Panc1 (cell line): ENCODE measurements around the gene FHIT.

ENCODE experiments used
- POLR2AphosphoS5 ChIP-seq: IDR thresholded peaks from 2 replicates; pipeline ENCODE4 v1.6.1; 2012; ENCODE audit warnings: mild to moderate bottlenecking, low read depth, low read length, moderate library complexity
- TCF7L2 ChIP-seq: IDR thresholded peaks from 2 replicates; pipeline ENCODE4 v1.6.1; 2011; ENCODE audit warnings: mild to moderate bottlenecking, low read depth, low read length, inconsistent platforms
- TF ChIP-seq, protein P1 (sequence below): fragments of 450-650 bp; IDR thresholded peaks from 2 replicates; pipeline ENCODE4 v1.5.1; 2017; ENCODE audit warnings: mild to moderate bottlenecking

DNA sequence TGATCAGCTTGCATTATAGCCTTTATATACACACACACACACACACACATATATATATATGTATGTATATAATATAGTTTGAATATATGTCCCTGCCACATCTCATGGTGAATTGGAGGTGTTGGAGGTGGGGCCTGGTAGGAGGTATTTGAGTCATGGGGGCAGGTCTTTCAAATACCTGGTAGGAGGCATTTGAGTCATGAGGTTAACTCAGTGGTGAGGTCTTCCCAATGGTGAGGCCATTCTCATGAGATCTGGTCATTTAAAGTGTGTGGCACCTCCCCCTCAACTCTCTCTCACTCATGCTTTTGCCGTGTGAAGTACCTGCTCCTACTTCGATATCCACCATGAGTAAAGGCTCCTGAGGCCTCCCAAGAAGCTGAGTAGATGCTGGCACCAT lies 27.5 kb upstream of the FHIT start:
- TF ChIP-seq, protein P1, sequence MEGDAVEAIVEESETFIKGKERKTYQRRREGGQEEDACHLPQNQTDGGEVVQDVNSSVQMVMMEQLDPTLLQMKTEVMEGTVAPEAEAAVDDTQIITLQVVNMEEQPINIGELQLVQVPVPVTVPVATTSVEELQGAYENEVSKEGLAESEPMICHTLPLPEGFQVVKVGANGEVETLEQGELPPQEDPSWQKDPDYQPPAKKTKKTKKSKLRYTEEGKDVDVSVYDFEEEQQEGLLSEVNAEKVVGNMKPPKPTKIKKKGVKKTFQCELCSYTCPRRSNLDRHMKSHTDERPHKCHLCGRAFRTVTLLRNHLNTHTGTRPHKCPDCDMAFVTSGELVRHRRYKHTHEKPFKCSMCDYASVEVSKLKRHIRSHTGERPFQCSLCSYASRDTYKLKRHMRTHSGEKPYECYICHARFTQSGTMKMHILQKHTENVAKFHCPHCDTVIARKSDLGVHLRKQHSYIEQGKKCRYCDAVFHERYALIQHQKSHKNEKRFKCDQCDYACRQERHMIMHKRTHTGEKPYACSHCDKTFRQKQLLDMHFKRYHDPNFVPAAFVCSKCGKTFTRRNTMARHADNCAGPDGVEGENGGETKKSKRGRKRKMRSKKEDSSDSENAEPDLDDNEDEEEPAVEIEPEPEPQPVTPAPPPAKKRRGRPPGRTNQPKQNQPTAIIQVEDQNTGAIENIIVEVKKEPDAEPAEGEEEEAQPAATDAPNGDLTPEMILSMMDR, result no peak
- TF ChIP-seq TCF7L2 (no peak), POLR2AphosphoS5 (no peak)
